T-helper 2 cell treated with Interferon-gamma antibody and Interleukin-4, amounts not matched to agents 5 μg/mL and 100 μg/mL, for 36 hours (primary cell): ENCODE data around the gene GPR15LG.
"Not testable (repeated sequence)": the region's sequence is repeated elsewhere in the genome, so short reads cannot be mapped to it uniquely, and the experiment has no call there.

ENCODE experiments used
- DNase-seq: peaks from one replicate; pipeline ENCODE4 v3.0.0; 2021; ENCODE audit warnings: low spot score
- H3K27ac Mint-ChIP-seq: one replicate; pipeline ENCODE4 v1.8.0; 2021; ENCODE audit warnings: mild to moderate bottlenecking, mixed read lengths
- H3K27me3 Mint-ChIP-seq: one replicate; pipeline ENCODE4 v1.8.0; 2021; ENCODE audit warnings: low read depth, mixed read lengths
- H3K36me3 Mint-ChIP-seq: one replicate; pipeline ENCODE4 v1.8.0; 2021; ENCODE audit warnings: low read depth, mixed read lengths
- H3K4me1 Mint-ChIP-seq: one replicate; pipeline ENCODE4 v1.8.0; 2021; ENCODE audit warnings: low read depth, mixed read lengths
- H3K4me3 Mint-ChIP-seq: one replicate; pipeline ENCODE4 v1.8.0; 2022; ENCODE audit warnings: mild to moderate bottlenecking, moderate library complexity, mixed read lengths
- H3K9me3 Mint-ChIP-seq: one replicate; pipeline ENCODE4 v1.8.0; 2021; ENCODE audit warnings: mixed read lengths

The GPR15LG gene

DNA sequence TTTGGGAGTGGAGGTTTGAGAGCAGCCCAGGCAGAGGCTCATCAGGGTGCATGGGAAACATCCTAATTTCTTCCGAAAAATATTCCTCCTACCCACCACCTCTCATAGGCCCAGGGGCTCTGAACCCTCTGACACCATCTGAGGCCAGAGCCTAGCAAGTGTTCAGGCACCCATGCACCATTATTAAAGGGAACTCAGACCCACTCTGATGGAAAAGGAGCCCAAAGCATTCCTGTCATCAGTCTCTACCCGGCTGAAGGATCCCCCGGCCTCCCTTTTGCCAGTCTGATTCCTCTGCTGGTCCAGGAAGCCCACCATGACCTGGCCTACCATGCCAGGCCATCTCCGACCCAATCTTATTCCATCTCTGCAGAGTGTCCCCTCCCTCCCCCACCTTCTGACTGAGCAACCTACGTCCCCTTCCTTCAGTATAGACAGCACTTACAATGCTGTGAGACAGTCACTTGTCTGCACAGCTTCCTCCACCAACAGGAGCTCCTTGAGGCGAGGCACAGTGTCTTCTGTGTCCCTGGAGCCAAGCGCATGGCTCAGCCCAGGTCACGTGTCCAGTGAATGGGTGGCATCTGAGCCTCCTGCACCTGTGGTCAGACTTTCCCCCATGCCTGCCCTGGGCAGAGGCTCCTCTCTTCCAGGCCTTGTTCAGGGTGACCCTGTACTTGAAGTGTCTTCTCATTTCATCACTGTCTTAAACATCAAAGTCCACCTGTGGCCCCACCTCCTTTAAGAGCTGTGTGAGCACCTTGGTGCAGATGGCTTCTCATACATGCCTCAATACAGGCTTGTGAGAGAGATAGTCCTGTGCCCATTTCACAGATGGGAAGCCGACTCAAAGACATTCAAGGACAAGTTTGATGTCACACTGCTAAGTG, 889 bp upstream of the GPR15LG start:
- H3K4me3 Mint-ChIP-seq: no peak overlapping the region
- H3K36me3 Mint-ChIP-seq: no peaks in the 10 kb centered on the region
- peaks cover 2% of the 10 kb centered on the region for H3K4me1 Mint-ChIP-seq
- no peak overlapping the region for H3K27ac Mint-ChIP-seq
- H3K9me3 Mint-ChIP-seq: no peaks in the 10 kb centered on the region
- no peak for DNase-seq
- no peaks in the 10 kb centered on the region for H3K27me3 Mint-ChIP-seq

DNA sequence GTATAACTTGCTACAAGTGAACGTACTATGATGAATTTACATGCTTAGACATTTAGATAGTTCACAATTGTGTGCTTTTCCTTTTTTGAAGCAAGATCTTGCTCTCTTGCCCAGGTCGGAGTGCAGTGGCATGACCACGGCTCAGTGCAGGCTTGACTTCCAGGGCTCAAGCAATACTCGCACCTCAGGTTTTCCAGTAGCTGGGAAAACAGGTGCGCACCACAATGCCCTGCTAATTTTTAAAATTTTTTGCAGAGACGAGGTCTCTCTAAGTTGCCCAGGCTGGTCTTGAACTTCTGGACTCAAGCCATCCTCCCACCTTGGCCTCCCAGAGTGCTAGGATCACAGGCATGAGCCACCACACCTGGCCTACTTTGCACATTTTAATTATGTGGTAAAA, 1.8 kb downstream of the GPR15LG start:
- no peaks in the 10 kb centered on the region for H3K27me3 Mint-ChIP-seq
- no peak overlapping the region for H3K27ac Mint-ChIP-seq
- peaks cover 2% of the 10 kb centered on the region for H3K4me1 Mint-ChIP-seq
- H3K9me3 Mint-ChIP-seq: no peaks in the 10 kb centered on the region
- no peaks in the 10 kb centered on the region for H3K36me3 Mint-ChIP-seq
- DNase-seq: no peak
- H3K4me3 Mint-ChIP-seq: no peak overlapping the region

DNA sequence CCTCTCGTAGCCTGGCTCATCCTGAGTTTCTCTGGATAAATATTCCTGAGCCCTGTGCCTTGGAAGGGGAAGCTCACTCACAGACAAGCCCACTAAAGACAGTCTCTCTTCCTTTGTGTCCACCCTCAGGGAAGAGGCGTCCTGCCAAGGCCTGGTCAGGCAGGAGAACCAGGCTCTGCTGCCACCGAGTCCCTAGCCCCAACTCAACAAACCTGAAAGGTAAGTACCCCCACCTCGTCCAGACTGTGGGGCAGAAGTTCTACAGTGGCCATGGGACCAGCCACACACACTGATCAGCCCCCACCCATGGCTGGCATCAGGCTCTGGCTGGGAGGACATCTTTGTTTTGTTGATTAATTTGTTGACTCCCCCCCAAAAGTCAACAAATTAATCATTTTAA, 2.8 kb downstream of the GPR15LG start:
- no peak for DNase-seq
- peak overlapping the region; percentile 65 for H3K27ac Mint-ChIP-seq
- H3K36me3 Mint-ChIP-seq: no peaks in the 10 kb centered on the region
- H3K27me3 Mint-ChIP-seq: no peaks in the 10 kb centered on the region
- no peak overlapping the region for H3K4me3 Mint-ChIP-seq
- no peaks in the 10 kb centered on the region for H3K9me3 Mint-ChIP-seq
- H3K4me1 Mint-ChIP-seq: peaks cover 2% of the 10 kb centered on the region

DNA sequence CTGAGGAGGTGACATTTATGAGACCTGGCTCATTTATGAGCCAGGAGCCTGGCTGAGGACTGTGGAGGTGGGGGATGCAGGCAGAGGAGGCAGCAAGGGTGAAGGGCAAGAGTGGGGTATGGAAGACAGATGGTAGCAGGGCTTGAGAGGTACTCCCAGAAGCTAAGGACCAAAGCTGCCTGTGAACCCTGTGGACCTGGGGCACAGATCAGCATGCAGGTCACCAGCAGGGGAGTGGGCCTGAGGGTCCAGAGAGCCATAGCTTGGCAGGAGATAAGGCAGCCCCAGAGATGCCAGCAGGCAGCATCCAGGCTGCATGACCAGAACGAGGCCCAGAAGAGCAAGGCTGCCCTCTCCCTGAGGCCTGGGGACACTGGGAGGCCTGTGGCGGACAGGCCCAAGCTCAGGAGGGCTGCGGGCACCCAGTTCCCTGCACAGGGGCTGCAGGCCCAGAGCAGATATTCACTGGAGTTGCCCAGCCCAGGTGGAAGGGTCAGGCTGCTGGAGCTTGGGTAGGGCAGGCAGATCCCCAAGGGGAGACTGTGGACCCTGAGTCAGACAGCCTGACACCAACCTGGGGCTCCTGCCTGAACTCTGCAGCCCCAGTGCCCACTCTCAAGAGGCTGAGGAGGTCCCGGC, 3.4 kb downstream of the GPR15LG start:
- Mint-ChIP-seq H3K9me3 (no peaks in the 10 kb centered on the region), H3K27me3 (no peaks in the 10 kb centered on the region), H3K27ac (peak overlapping the region; percentile 65), H3K36me3 (no peaks in the 10 kb centered on the region), H3K4me3 (no peak overlapping the region), H3K4me1 (peaks cover 2% of the 10 kb centered on the region)
- DNase-seq: no peak

DNA sequence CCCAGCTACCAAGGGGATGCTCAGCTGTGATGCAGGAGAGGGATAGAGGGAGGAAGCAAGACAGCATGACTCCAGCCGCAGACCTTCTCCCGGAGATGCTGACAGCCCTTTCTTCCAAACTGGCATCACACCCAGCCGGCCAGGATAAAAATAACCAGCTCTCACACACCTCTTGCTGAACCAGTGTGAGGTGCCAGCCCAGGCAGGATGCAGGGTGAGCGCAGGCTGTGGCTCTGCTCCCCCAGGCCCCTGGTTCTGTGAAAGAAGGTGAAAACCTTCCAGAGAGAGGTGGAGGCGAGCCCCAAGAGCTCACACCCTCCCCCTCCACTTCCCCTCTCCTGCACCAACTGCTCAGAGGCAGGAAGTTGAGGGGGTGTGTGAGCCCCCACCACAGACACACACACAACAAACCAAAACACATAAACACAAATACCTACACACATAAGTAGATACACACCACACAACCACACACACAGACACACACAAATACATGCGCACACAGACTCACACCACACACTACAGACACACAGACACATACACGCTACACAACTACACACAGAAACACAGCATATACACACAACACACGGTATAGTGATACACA, 4.0 kb downstream of the GPR15LG start:
- H3K27me3 Mint-ChIP-seq: no peaks in the 10 kb centered on the region
- H3K27ac Mint-ChIP-seq: no peak overlapping the region
- H3K4me1 Mint-ChIP-seq: peaks cover 2% of the 10 kb centered on the region
- no peaks in the 10 kb centered on the region for H3K9me3 Mint-ChIP-seq
- no peaks in the 10 kb centered on the region for H3K36me3 Mint-ChIP-seq
- DNase-seq: no peak
- H3K4me3 Mint-ChIP-seq: no peak overlapping the region

DNA sequence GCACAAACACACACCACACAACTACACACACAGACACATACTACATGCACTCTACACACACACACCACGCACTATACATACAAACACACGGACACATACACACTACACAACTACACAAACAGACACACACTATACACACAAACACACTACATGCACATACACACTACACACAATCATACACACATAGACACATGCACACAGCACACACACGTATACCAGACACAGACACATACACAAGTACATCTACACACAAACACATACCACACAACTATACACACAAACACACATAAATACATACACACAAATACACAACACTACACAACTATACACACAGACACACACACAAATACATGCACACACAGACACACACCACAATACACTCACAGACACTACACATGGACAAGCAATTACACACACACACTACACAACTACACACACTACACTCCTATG, 4.6 kb downstream of the GPR15LG start:
- no peaks in the 10 kb centered on the region for H3K36me3 Mint-ChIP-seq
- peaks cover 2% of the 10 kb centered on the region for H3K4me1 Mint-ChIP-seq
- H3K27ac Mint-ChIP-seq: no peak overlapping the region
- H3K4me3 Mint-ChIP-seq: no peak overlapping the region
- H3K9me3 Mint-ChIP-seq: no peaks in the 10 kb centered on the region
- no peaks in the 10 kb centered on the region for H3K27me3 Mint-ChIP-seq
- DNase-seq: no peak

DNA sequence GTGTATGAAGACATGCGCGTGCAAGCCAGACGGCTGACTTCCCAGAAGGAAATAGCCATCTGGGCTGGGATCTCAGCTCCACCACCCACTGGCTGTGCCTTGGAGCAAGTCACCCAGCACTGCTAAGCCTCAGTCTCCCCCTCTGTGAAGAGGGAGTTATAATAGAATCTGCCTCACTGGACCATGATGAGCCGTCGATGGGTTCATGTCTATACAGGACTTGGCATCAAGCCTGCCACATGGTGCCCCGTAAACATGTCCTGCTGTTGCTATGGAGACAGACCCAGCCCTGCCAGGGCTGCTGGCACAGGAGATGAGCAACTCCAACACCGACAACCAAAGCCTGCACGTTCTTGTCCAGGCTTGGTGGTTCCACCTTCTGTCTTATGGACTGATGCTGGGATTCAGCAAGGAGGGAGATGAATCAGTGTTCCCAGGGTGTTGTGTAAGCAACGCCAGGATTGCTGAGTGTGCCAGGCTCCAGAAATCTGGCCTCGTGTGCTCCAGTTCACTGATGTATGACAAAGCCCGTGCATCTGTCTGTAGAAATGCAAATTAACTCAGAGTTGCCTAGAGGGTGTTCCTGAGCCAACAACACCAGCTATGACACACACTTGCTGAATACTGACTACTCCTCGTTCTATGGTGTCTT, 5.6 kb downstream of the GPR15LG start:
- peaks cover 2% of the 10 kb centered on the region for H3K4me1 Mint-ChIP-seq
- no peaks in the 10 kb centered on the region for H3K36me3 Mint-ChIP-seq
- no peaks in the 10 kb centered on the region for H3K27me3 Mint-ChIP-seq
- no peak overlapping the region for H3K27ac Mint-ChIP-seq
- no peak for DNase-seq
- H3K9me3 Mint-ChIP-seq: no peaks in the 10 kb centered on the region
- H3K4me3 Mint-ChIP-seq: no peak overlapping the region

DNA sequence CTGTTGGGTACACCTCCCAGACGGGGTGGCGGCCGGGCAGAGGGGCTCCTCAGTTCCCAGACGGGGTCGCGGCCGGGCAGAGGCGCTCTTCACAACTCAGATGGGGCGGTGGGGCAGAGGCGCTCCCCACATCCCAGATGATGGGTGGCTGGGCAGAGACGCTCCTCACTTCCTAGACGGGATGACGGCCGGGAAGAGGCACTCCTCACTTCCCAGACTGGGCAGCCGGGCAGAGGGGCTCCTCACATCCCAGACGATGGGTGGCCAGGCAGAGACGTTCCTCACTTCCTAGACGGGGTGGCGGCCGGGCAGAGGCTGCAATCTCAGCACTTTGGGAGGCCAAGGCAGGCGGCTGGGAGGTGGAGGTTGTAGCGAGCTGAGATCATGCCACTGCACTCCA, 6.8 kb downstream of the GPR15LG start:
- H3K27ac Mint-ChIP-seq, H3K4me1 Mint-ChIP-seq, H3K4me3 Mint-ChIP-seq, H3K9me3 Mint-ChIP-seq, H3K36me3 Mint-ChIP-seq, DNase-seq, H3K27me3 Mint-ChIP-seq: not testable (repeated sequence)

DNA sequence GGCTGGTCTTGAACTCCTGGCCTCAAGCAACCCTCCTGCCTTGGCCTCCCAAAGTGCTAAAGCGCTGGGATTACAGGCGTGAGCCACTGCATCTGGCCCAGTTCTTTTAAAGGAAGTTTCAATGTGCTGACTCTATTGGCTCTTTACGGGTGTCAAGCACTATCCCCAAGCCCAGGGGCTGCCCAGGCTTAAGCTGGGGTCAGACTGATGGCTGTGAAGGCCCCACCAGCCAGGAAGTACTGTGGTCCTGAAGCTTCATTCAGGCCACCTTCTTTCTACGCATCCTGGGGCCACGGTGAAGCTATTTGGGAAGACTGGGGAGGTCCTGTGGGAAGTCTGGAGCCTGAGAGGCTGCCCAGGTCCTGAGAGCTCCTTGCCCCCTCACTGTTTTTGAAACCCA, 8.0 kb downstream of the GPR15LG start:
- Mint-ChIP-seq H3K4me1 (peaks cover 5% of the 10 kb centered on the region), H3K4me3 (no peak overlapping the region), H3K27me3 (no peaks in the 10 kb centered on the region), H3K27ac (no peak overlapping the region), H3K9me3 (no peaks in the 10 kb centered on the region), H3K36me3 (no peaks in the 10 kb centered on the region)
- DNase-seq: no peak

DNA sequence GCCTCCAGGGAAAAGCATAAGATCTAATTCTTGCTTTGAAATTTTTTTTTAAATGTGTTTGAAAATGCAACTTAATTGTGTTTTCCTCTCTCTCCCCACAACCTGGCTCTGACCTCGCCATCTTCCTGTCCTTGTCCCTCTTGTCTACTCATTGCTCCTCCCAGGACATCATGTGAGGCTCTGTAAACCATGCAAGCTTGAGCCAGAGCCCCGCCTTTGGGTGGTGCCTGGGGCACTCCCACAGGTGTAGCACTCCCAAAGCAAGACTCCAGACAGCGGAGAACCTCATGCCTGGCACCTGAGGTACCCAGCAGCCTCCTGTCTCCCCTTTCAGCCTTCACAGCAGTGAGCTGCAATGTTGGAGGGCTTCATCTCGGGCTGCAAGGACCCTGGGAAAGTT, 10.9 kb downstream of the GPR15LG start:
- H3K27ac Mint-ChIP-seq: no peak overlapping the region
- H3K4me3 Mint-ChIP-seq: no peak overlapping the region
- no peaks in the 10 kb centered on the region for H3K27me3 Mint-ChIP-seq
- peaks cover 3% of the 10 kb centered on the region for H3K4me1 Mint-ChIP-seq
- DNase-seq: no peak
- no peaks in the 10 kb centered on the region for H3K9me3 Mint-ChIP-seq
- H3K36me3 Mint-ChIP-seq: no peaks in the 10 kb centered on the region

DNA sequence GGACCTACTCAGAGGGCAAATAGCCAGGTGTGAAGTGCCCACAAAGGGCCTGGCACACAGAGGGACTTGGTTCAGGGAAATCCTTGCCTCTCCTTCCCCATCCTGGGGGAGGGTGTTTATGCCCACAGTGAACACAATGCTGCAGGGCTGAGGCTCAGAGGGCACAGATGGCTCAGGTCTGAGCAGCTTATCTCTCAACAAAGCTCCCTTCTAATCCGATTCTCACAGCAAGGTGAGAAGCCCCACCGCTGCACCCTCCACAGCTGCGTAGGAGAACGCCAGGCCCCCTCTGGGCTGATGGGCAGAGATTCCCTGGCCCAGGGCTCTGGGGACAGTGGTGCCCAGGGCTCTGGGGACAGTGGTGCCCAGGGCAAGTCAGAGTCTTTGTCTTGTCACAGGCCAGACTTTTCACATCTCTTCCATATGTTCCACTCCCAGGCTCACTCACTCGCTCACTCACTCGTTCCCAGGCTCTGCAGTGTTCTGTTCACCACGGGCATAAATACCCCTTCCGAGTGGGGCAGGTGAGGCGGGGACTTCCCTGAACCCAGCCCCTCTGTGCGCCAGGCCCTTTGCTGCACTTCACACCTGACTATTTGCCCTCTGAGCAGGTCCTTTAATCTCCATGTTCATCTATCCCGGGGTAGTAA, 12.1 kb downstream of the GPR15LG start:
- no peaks in the 10 kb centered on the region for H3K9me3 Mint-ChIP-seq
- no peak overlapping the region for H3K4me3 Mint-ChIP-seq
- H3K27me3 Mint-ChIP-seq: no peaks in the 10 kb centered on the region
- peaks cover 3% of the 10 kb centered on the region for H3K4me1 Mint-ChIP-seq
- H3K27ac Mint-ChIP-seq: no peak overlapping the region
- H3K36me3 Mint-ChIP-seq: no peaks in the 10 kb centered on the region
- DNase-seq: no peak

DNA sequence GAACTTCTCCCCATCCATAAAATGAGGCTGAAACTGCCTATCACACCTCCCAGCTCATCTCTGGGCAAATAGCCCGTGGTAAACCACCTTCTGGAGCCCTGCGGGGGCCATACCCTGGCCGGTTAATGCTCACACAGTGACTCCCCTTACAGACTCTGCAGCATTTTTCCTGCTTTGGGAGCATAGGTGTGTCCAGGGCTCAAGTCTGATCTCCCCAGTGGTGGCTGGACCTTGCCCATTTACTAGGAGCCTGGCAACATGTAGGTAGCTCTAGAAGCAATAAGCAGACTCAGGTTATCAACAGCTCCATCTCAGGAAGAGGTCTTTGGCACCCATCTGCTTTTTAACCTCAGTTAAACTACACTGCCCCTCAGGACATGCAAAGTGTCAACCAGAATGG, 15.2 kb downstream of the GPR15LG start:
- no peaks in the 10 kb centered on the region for H3K9me3 Mint-ChIP-seq
- no peaks in the 10 kb centered on the region for H3K36me3 Mint-ChIP-seq
- peaks cover 9% of the 10 kb centered on the region for H3K4me1 Mint-ChIP-seq
- no peak for DNase-seq
- H3K4me3 Mint-ChIP-seq: no peak overlapping the region
- H3K27ac Mint-ChIP-seq: no peak overlapping the region
- peaks cover 19% of the 10 kb centered on the region for H3K27me3 Mint-ChIP-seq

DNA sequence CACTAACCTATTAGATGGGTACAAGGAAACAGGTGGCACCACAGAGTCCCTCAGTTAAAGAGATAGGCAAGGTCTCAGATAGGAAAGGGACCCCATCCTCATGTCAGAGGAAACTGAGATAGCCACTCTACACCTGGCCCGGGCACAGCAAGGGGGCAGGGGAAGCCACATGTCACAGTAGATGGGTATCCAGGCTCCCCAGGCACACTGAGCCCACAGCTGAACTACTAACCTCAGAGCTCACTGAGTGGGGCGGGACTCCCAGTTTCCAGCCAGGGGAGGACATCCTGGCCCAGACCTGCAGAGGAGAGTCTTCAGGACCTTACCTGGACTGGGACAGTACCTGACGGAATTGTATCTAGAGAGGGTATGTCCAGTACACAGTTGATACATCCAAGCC, 17.0 kb downstream of the GPR15LG start:
- DNase-seq: no peak
- no peak overlapping the region for H3K27ac Mint-ChIP-seq
- H3K4me1 Mint-ChIP-seq: peaks cover 5% of the 10 kb centered on the region
- H3K36me3 Mint-ChIP-seq: no peaks in the 10 kb centered on the region
- H3K9me3 Mint-ChIP-seq: no peaks in the 10 kb centered on the region
- no peak overlapping the region for H3K4me3 Mint-ChIP-seq
- H3K27me3 Mint-ChIP-seq: peaks cover 30% of the 10 kb centered on the region
